Activated CD4-positive, alpha-beta memory T cell treated with anti-CD3 and anti-CD28 coated beads, Interleukin-2, amount 10 ng/mL, durations not matched to agents 7 days and 5 days (primary cell): ENCODE measurements around the gene GPR183. TPM values are rescaled to one million over a fixed set of nuclear protein-coding genes. Genes with fewer than 3 reads are reported as not detected.
A peak's percentile ranks its signal among the peaks of the same experiment; 100 is the strongest.

Experiments used
- CTCF ChIA-PET: fragments of 350-600 bp; sonication (Branson Sonifier 250); formaldehyde crosslinking; loops from one replicate; lab custom pipeline; 2021; ENCODE audit warnings: antibody characterized with exemption, inconsistent platforms; lab: Charles Lee
- POLR2A ChIA-PET: fragments of 350-600 bp; sonication (Branson Sonifier 250); formaldehyde crosslinking; loops from one replicate; lab custom pipeline; 2021; ENCODE audit warnings: antibody characterized with exemption; lab: Charles Lee
- DNase-seq: peaks from one replicate; pipeline ENCODE4 v3.0.0-alpha.2; 2020
- H3K27ac Mint-ChIP-seq: one replicate; pipeline ENCODE4 v1.8.0; 2021; ENCODE audit warnings: mild to moderate bottlenecking, mixed read lengths
- H3K27me3 Mint-ChIP-seq: one replicate; pipeline ENCODE4 v1.8.0; 2021; ENCODE audit warnings: mixed read lengths
- H3K36me3 Mint-ChIP-seq: one replicate; pipeline ENCODE4 v1.8.0; 2021; ENCODE audit warnings: low read depth, mixed read lengths
- H3K4me1 Mint-ChIP-seq: one replicate; pipeline ENCODE4 v1.8.0; 2021; ENCODE audit warnings: mixed read lengths
- H3K4me3 Mint-ChIP-seq: one replicate; pipeline ENCODE4 v1.8.0; 2021; ENCODE audit warnings: mild to moderate bottlenecking, mixed read lengths
- H3K9me3 Mint-ChIP-seq: one replicate; pipeline ENCODE4 v1.8.0; 2021; ENCODE audit warnings: mixed read lengths
- total RNA-seq, 2 experiments: library from RNA; stranded (reverse); gene quantifications; one replicate each; pipeline ENCODE4 v1.2.3, GENCODE V29; 2021

The GPR183 gene
- total RNA-seq, 2 experiments from 2014 or later, result 43.7 to 46.2 TPM

DNA sequence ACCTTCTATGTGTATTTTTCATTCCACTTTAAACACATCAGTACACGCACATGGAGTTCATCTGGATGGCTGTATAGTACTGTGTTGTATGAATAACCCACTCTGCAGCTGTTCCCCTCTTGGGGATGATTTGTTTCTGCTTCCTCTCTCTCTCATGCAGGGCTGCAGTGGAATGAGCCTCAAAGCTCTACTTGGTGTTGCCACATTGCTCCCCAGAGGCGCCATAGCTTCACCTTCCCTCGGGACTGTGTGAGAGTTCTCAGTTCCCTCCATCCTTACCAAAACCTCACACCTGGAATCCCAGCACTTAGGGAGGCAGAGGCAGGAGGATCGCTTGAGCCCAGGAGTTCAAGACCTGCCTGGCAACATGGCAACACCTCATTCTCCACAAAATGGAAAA lies 28.4 kb upstream of the GPR183 start:
- ChIA-PET POLR2A (interaction anchor here (3.7 kb wide), 1 partner anchor 17 kb away, joined by 17 read pairs; no protein-coding TSS in a partner anchor), CTCF (interaction anchor here (1.5 kb wide), 1 partner anchor 16 kb away, joined by 4 read pairs; no protein-coding TSS in a partner anchor)
- no peaks in the 10 kb centered on the region for H3K9me3 Mint-ChIP-seq
- no peak overlapping the region for H3K4me3 Mint-ChIP-seq
- peaks cover 45% of the 10 kb centered on the region for H3K4me1 Mint-ChIP-seq
- H3K27me3 Mint-ChIP-seq, result no peaks in the 10 kb centered on the region
- peaks cover 53% of the 10 kb centered on the region for H3K36me3 Mint-ChIP-seq
- DNase-seq, result no peak
- H3K27ac Mint-ChIP-seq, result no peak overlapping the region

DNA sequence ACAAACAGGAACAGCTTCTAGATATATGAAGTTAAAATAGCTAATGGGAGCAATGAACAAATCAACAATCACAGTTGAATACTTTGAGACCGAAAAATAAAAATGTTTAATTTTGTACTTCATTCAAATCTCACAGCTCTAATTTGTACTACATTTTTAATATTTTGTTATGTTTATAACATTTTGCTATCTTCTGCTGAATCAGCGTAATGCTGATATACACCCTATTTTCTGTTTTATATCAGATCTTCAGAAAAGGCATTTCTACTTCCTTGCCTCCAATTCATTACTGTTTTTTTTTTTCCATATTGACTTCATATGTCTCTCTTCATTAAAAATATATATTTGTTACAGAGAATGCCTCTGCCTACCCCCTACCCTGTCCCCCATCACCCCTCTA lies 27.9 kb upstream of the GPR183 start:
- no peaks in the 10 kb centered on the region for H3K9me3 Mint-ChIP-seq
- peaks cover 51% of the 10 kb centered on the region for H3K36me3 Mint-ChIP-seq
- ChIA-PET CTCF (interaction anchor here (1.5 kb wide), 1 partner anchor 17 kb away, joined by 4 read pairs; no protein-coding TSS in a partner anchor), POLR2A (interaction anchor here (0.5 to 3.7 kb wide), 5 partner anchors 10 to 38 kb away, joined by 3 to 17 read pairs (median 4); no protein-coding TSS in a partner anchor)
- no peak for DNase-seq
- H3K27me3 Mint-ChIP-seq, result no peaks in the 10 kb centered on the region
- no peak overlapping the region for H3K4me3 Mint-ChIP-seq
- H3K4me1 Mint-ChIP-seq, result peaks cover 39% of the 10 kb centered on the region
- H3K27ac Mint-ChIP-seq, result no peak overlapping the region

- Mint-ChIP-seq H3K4me1 (peaks cover 32% of the 10 kb centered on the region), H3K9me3 (peaks cover 2% of the 10 kb centered on the region), H3K36me3 (peaks cover 54% of the 10 kb centered on the region), H3K4me3 (no peak overlapping the region), H3K27ac (no peak overlapping the region), H3K27me3 (no peaks in the 10 kb centered on the region)
- POLR2A ChIA-PET, result interaction anchor here (0.8 to 3.7 kb wide), 5 partner anchors 10 to 38 kb away, joined by 3 to 17 read pairs (median 4); no protein-coding TSS in a partner anchor
- CTCF ChIA-PET, result interaction anchor here (1.2 to 1.6 kb wide), 3 partner anchors 12 to 102 kb away, joined by 3 to 4 read pairs (median 4); no protein-coding TSS in a partner anchor
- DNase-seq, result no peak
These were observed 27.0 kb upstream of the GPR183 start for GRCh38 chr13:99334221-99334620.

GRCh38 chr13:99332456-99332855 lies 25.3 kb upstream of the GPR183 start:
- Mint-ChIP-seq H3K27ac (no peak overlapping the region), H3K36me3 (peaks cover 47% of the 10 kb centered on the region), H3K4me1 (peaks cover 20% of the 10 kb centered on the region), H3K9me3 (peaks cover 4% of the 10 kb centered on the region), H3K4me3 (no peak overlapping the region), H3K27me3 (no peaks in the 10 kb centered on the region)
- POLR2A ChIA-PET, result no interaction called here
- CTCF ChIA-PET, result no interaction called here
- no peak for DNase-seq

GRCh38 chr13:99331881-99332293 lies 24.7 kb upstream of the GPR183 start:
- DNase-seq, result no peak
- no peak overlapping the region for H3K27ac Mint-ChIP-seq
- ChIA-PET POLR2A (no interaction called here), CTCF (no interaction called here)
- peaks cover 52% of the 10 kb centered on the region for H3K36me3 Mint-ChIP-seq
- H3K27me3 Mint-ChIP-seq, result no peaks in the 10 kb centered on the region
- H3K4me1 Mint-ChIP-seq, result peaks cover 24% of the 10 kb centered on the region
- H3K9me3 Mint-ChIP-seq, result peaks cover 4% of the 10 kb centered on the region
- no peak overlapping the region for H3K4me3 Mint-ChIP-seq

- CTCF ChIA-PET, result no interaction called here
- DNase-seq, result no peak
- H3K4me1 Mint-ChIP-seq, result peaks cover 29% of the 10 kb centered on the region
- no peak overlapping the region for H3K27ac Mint-ChIP-seq
- H3K36me3 Mint-ChIP-seq, result peaks cover 60% of the 10 kb centered on the region
- H3K9me3 Mint-ChIP-seq, result peaks cover 4% of the 10 kb centered on the region
- POLR2A ChIA-PET, result interaction anchor here (1.0 to 2.0 kb wide), 2 partner anchors 8 to 50 kb away, joined by 4 to 5 read pairs; no protein-coding TSS in a partner anchor
- H3K4me3 Mint-ChIP-seq, result no peak overlapping the region
- H3K27me3 Mint-ChIP-seq, result no peaks in the 10 kb centered on the region
These were observed 23.7 kb upstream of the GPR183 start for GRCh38 chr13:99330942-99331341.

- no peak overlapping the region for H3K27ac Mint-ChIP-seq
- peaks cover 4% of the 10 kb centered on the region for H3K9me3 Mint-ChIP-seq
- DNase-seq, result no peak
- H3K36me3 Mint-ChIP-seq, result peaks cover 67% of the 10 kb centered on the region
- ChIA-PET CTCF (interaction anchor here (0.9 to 2.7 kb wide), 3 partner anchors 64 to 152 kb away, joined by 4 to 8 read pairs (median 4); no protein-coding TSS in a partner anchor), POLR2A (interaction anchor here (0.7 to 2.1 kb wide), 8 partner anchors 9 to 52 kb away, joined by 3 to 6 read pairs (median 4); no protein-coding TSS in a partner anchor)
- H3K4me1 Mint-ChIP-seq, result peaks cover 44% of the 10 kb centered on the region
- no peak overlapping the region for H3K4me3 Mint-ChIP-seq
- no peaks in the 10 kb centered on the region for H3K27me3 Mint-ChIP-seq
These were observed 22.3 kb upstream of the GPR183 start for GRCh38 chr13:99329477-99329876.

- no peak overlapping the region for H3K27ac Mint-ChIP-seq
- no peaks in the 10 kb centered on the region for H3K27me3 Mint-ChIP-seq
- H3K4me1 Mint-ChIP-seq, result peaks cover 59% of the 10 kb centered on the region
- POLR2A ChIA-PET, result interaction anchor here (1.0 to 1.9 kb wide), 3 partner anchors 19 to 34 kb away, joined by 3 to 4 read pairs (median 3); no protein-coding TSS in a partner anchor
- no peak for DNase-seq
- CTCF ChIA-PET, result interaction anchor here (1.0 to 2.7 kb wide), 2 partner anchors 10 to 109 kb away, joined by 3 to 8 read pairs; no protein-coding TSS in a partner anchor
- H3K36me3 Mint-ChIP-seq, result peaks cover 70% of the 10 kb centered on the region
- no peak overlapping the region for H3K4me3 Mint-ChIP-seq
- peaks cover 4% of the 10 kb centered on the region for H3K9me3 Mint-ChIP-seq
These were observed 20.6 kb upstream of the GPR183 start for GRCh38 chr13:99327761-99328160.

- peaks cover 64% of the 10 kb centered on the region for H3K36me3 Mint-ChIP-seq
- no peak for DNase-seq
- H3K27ac Mint-ChIP-seq, result no peak overlapping the region
- H3K4me1 Mint-ChIP-seq, result peaks cover 59% of the 10 kb centered on the region
- H3K4me3 Mint-ChIP-seq, result no peak overlapping the region
- H3K27me3 Mint-ChIP-seq, result no peaks in the 10 kb centered on the region
- peaks cover 4% of the 10 kb centered on the region for H3K9me3 Mint-ChIP-seq
- ChIA-PET POLR2A (interaction anchor here (1.0 to 1.9 kb wide), 3 partner anchors 13 to 35 kb away, joined by 3 to 4 read pairs (median 3); no protein-coding TSS in a partner anchor), CTCF (interaction anchor here (1.0 to 2.7 kb wide), 2 partner anchors 11 to 110 kb away, joined by 3 to 8 read pairs; no protein-coding TSS in a partner anchor)
These were observed 19.9 kb upstream of the GPR183 start for GRCh38 chr13:99327126-99327525.

- no peak for DNase-seq
- Mint-ChIP-seq H3K4me3 (no peak overlapping the region), H3K27ac (peak overlapping the region; percentile 76), H3K4me1 (peaks cover 63% of the 10 kb centered on the region), H3K9me3 (peaks cover 4% of the 10 kb centered on the region), H3K36me3 (peaks cover 55% of the 10 kb centered on the region), H3K27me3 (no peaks in the 10 kb centered on the region)
- POLR2A ChIA-PET, result interaction anchor here (0.9 to 5.4 kb wide), 14 partner anchors 11 to 108 kb away, joined by 3 to 125 read pairs (median 6); partner anchors contain the start of gene GPR183
- CTCF ChIA-PET, result interaction anchor here (0.9 to 2.6 kb wide), 5 partner anchors 11 to 110 kb away, joined by 4 to 18 read pairs (median 13); partner anchors contain the start of gene GPR183
These were observed 18.8 kb upstream of the GPR183 start for GRCh38 chr13:99326012-99326411.

DNA sequence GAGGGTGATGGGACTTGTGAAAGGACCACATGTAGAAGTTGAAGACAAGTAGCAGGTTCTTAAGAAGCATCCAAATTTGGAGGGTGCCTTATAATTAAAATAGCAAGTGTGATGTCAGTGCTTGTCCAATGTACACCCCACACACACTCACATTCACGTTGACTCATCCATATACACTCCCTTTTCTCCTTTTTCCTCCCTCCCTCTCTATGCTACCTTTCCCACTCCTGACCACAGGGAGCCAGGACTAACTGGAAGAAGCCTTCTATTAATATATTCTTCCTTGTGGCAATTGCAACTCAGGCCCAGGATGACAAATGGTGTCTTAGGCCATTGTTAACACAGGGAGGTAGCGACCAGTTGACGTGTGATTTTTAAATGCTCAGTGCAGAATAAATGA lies 16.3 kb upstream of the GPR183 start:
- POLR2A ChIA-PET, result interaction anchor here (1.0 to 5.4 kb wide), 11 partner anchors 8 to 63 kb away, joined by 3 to 125 read pairs (median 7); partner anchors contain the start of gene GPR183

GRCh38 chr13:99322297-99323103 lies 15.3 kb upstream of the GPR183 start:
- H3K4me1 Mint-ChIP-seq, result peaks cover 74% of the 10 kb centered on the region
- no peaks in the 10 kb centered on the region for H3K27me3 Mint-ChIP-seq
- DNase-seq, result peak; percentile 44
- H3K27ac Mint-ChIP-seq, result peak overlapping the region; percentile 97
- peak overlapping the region; percentile 40 for H3K4me3 Mint-ChIP-seq
- peaks cover 45% of the 10 kb centered on the region for H3K36me3 Mint-ChIP-seq
- H3K9me3 Mint-ChIP-seq, result no peaks in the 10 kb centered on the region
- POLR2A ChIA-PET, result interaction anchor here (0.8 to 5.4 kb wide), 27 partner anchors 8 to 179 kb away, joined by 3 to 125 read pairs (median 6); partner anchors contain the start of genes GPR18, GPR183, TM9SF2 and UBAC2
- CTCF ChIA-PET, result interaction anchor here (1.0 to 2.8 kb wide), 7 partner anchors 10 to 113 kb away, joined by 3 to 13 read pairs (median 4); no protein-coding TSS in a partner anchor

More for the DNA sequence above, 16.3 kb upstream of the GPR183 start:
- Mint-ChIP-seq H3K4me3 (no peak overlapping the region), H3K36me3 (peaks cover 45% of the 10 kb centered on the region), H3K27ac (peak overlapping the region; percentile 97), H3K9me3 (no peaks in the 10 kb centered on the region), H3K27me3 (no peaks in the 10 kb centered on the region), H3K4me1 (peaks cover 72% of the 10 kb centered on the region)
- CTCF ChIA-PET, result interaction anchor here (1.3 to 2.8 kb wide), 9 partner anchors 9 to 112 kb away, joined by 3 to 18 read pairs (median 11); partner anchors contain the start of gene GPR183
- DNase-seq, result no peak
